ENCODE data around the gene HMGCS2. TPM values are rescaled to one million over a fixed set of nuclear protein-coding genes. Genes with fewer than 3 reads are reported as not detected.

The HMGCS2 gene
- polyA plus RNA-seq, 1 of the 3 experiments (the other 2 are of a cell fraction), result not detected

GRCh38 chr1:119815361-119815760 lies 46.7 kb upstream of the HMGCS2 start:
- ChIA-PET POLR2A (no interaction called here), CTCF (interaction anchor here (1.5 to 3.1 kb wide), 2 partner anchors 11 to 71 kb away, joined by 4 to 13 read pairs; no protein-coding TSS in a partner anchor)

GRCh38 chr1:119814288-119814687 lies 45.6 kb upstream of the HMGCS2 start:
- TF ChIP-seq ZBTB33 (IDR thresholded peaks at IDR 0.05; ENCODE audit: borderline replicate concordance, low read depth), result no peak
- TF ChIP-seq FOSL2 (IDR thresholded peaks at IDR 0.05; ENCODE audit: borderline replicate concordance, low read depth), result no peak
- TF ChIP-seq USF2 (IDR thresholded peaks at IDR 0.05; ENCODE audit: borderline replicate concordance, low read depth, low read length), result no peak
- TF ChIP-seq EZH2phosphoT487 (IDR thresholded peaks at IDR 0.05; ENCODE audit: borderline replicate concordance, low read depth), result no peak
- TF ChIP-seq CTCF (IDR thresholded peaks at IDR 0.05), result no peak
- TF ChIP-seq RFX5 (IDR thresholded peaks at IDR 0.05; ENCODE audit: low read length), result no peak
- no peak for TF ChIP-seq MAX (IDR thresholded peaks at IDR 0.05; ENCODE audit: low read depth)
- no peak for TF ChIP-seq ELF1 (IDR thresholded peaks at IDR 0.05)
- no peak for TF ChIP-seq CHD2 (IDR thresholded peaks at IDR 0.05; ENCODE audit: low read length, partially characterized antibody)
- TF ChIP-seq SMC3 (IDR thresholded peaks at IDR 0.05; ENCODE audit: low read depth, low read length), result no peak
- TF ChIP-seq NRF1 (IDR thresholded peaks at IDR 0.05; ENCODE audit: low read depth, low read length), result no peak
- TF ChIP-seq TAF1 (IDR thresholded peaks at IDR 0.05; ENCODE audit: borderline replicate concordance, low read depth, low read length), result no peak
- no peak for TF ChIP-seq GABPA (IDR thresholded peaks at IDR 0.05; ENCODE audit: low read depth)
- no peak for TF ChIP-seq NFIC (IDR thresholded peaks at IDR 0.05; ENCODE audit: borderline replicate concordance)
- TF ChIP-seq TEAD4 (IDR thresholded peaks at IDR 0.05; ENCODE audit: borderline replicate concordance, insufficient read depth), result no peak
- POLR2A ChIA-PET, result no interaction called here
- CTCF ChIA-PET, result interaction anchor here (1.5 to 3.1 kb wide), 2 partner anchors 13 to 69 kb away, joined by 4 to 13 read pairs; no protein-coding TSS in a partner anchor

More at GRCh38 chr1:119815361-119815760, 46.7 kb upstream of the HMGCS2 start:
- Histone ChIP-seq H3K79me2 (ENCODE audit: insufficient read depth) (no peaks in the 10 kb centered on the region), H3K27me3 (ENCODE audit: insufficient read depth) (no peaks in the 10 kb centered on the region), H3K9ac (no peak overlapping the region), H2AFZ (ENCODE audit: low read depth) (no peak overlapping the region), H3K36me3 (replicated peaks in 1 of 2; ENCODE audit: control insufficient read depth in 1 of 2, insufficient read depth in 2 of 2, low read length in 1 of 2) (no peaks in the 10 kb centered on the region), H4K20me1 (ENCODE audit: insufficient read depth) (no peaks in the 10 kb centered on the region), H3K4me1 (ENCODE audit: control insufficient read depth in 1 of 2, insufficient read depth in 2 of 2, low read depth in 1 of 2, low read length in 1 of 2) (0 out of 4 replicates have a peak, but pooled peaks cover 0 to 6% of the 10 kb centered on the region in 2 experiments), H3K27ac (ENCODE audit: low read depth in 2 of 2, low read length in 1 of 2) (no peak overlapping the region), H3K4me3 (ENCODE audit: low read depth in 2 of 2, low read length in 1 of 2) (no peak overlapping the region), H3K4me2 (no peak overlapping the region), H3F3A (replicated peaks; ENCODE audit: insufficient read depth) (no peaks in the 10 kb centered on the region), H3K9me2 (no peaks in the 10 kb centered on the region), H3K9me3 (no peaks in the 10 kb centered on the region)
- WGBS (ENCODE audit: low lambda C conversion rate), result 43% methylated on average over 3 of the region's 3 CpGs
- DNase-seq, result no peak
- TF ChIP-seq PBX3 (IDR thresholded peaks at IDR 0.05), result 0 out of 2 replicates have a peak, but pooled peaks have one; percentile 14
- TF ChIP-seq MAX (IDR thresholded peaks at IDR 0.05; ENCODE audit: low read depth), result no peak
- TF ChIP-seq TCF12 (IDR thresholded peaks at IDR 0.05), result 0 out of 2 replicates have a peak, but pooled peaks have one; percentile 9

More at GRCh38 chr1:119814288-119814687, 45.6 kb upstream of the HMGCS2 start:
- 59% methylated on average over 1 of the region's 1 CpG for WGBS (ENCODE audit: low lambda C conversion rate)
- Histone ChIP-seq H3K4me3 (ENCODE audit: low read depth in 2 of 2, low read length in 1 of 2) (no peak overlapping the region), H3F3A (replicated peaks; ENCODE audit: insufficient read depth) (no peaks in the 10 kb centered on the region), H3K27me3 (ENCODE audit: insufficient read depth) (no peaks in the 10 kb centered on the region), H3K4me2 (no peak overlapping the region), H3K4me1 (ENCODE audit: control insufficient read depth in 1 of 2, insufficient read depth in 2 of 2, low read depth in 1 of 2, low read length in 1 of 2) (0 out of 4 replicates have a peak, but pooled peaks cover 0 to 6% of the 10 kb centered on the region in 2 experiments), H3K79me2 (ENCODE audit: insufficient read depth) (no peaks in the 10 kb centered on the region), H3K27ac (ENCODE audit: low read depth in 2 of 2, low read length in 1 of 2) (no peak overlapping the region), H4K20me1 (ENCODE audit: insufficient read depth) (no peaks in the 10 kb centered on the region), H2AFZ (ENCODE audit: low read depth) (no peak overlapping the region), H3K9ac (no peak overlapping the region), H3K36me3 (replicated peaks in 1 of 2; ENCODE audit: control insufficient read depth in 1 of 2, insufficient read depth in 2 of 2, low read length in 1 of 2) (no peaks in the 10 kb centered on the region), H3K9me3 (no peaks in the 10 kb centered on the region), H3K9me2 (no peaks in the 10 kb centered on the region)
- no peak for DNase-seq

All from SK-N-SH (cell line).